Inferior parietal cortex (tissue), 1 donor: ENCODE measurements around the gene CETP.
"Not testable (repeated sequence)": the region's sequence is repeated elsewhere in the genome, so short reads cannot be mapped to it uniquely, and the experiment has no call there.

Experiments used
- DNase-seq: peaks from one replicate; pipeline ENCODE4 v3.0.0-alpha.2; 2016; ENCODE audit errors: extremely low spot score

CETP gene

DNA sequence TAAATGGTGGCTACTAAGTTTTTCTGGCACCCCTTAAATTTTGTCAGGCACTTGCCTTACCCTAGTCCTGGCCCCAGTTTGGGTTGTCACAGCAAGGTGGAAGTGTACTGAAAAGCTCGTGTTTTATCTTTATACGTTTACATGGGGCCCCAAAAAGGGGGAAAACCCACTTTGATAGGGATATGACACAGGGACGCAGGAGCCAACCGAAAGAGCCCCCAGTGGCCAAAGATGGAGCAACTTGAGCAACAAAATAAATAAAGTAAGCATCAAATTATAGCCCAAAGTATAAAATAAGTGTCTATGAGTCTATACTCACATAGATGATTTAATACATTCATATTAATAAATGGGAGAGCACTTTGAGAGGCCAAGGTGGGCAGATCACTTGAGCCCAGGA lies 5.0 kb upstream of the CETP start:
- DNase-seq = no peak

DNA sequence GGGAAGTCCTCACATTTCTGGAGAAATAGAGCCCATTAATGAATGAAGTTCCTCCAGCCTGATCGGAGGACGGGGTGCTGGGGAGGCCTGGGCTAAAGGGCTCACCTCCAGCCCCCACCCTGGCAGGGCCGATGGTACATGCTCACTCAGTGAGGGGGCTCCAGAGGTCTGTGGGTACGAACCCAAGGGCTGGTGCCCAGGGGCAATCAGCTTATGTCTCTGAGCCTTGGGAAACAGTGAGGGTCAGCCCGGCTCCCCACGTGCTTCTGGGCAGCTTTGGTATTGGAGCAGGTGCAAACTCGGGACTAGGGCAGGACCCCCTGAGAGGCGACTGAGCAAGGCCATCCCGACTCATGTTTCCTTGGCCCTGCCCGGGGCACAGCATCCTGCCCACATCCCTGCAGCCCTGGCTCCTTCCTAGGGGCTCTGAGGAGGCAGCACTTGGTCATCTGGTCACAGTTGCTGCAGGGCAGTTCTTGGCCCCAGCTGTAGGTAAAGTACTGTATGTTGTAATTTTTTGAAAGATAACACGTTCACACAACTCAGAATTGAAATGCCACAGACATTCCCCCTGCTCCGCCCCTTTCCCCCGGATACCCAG lies 969 bp upstream of the CETP start:
- DNase-seq = no peak

DNA sequence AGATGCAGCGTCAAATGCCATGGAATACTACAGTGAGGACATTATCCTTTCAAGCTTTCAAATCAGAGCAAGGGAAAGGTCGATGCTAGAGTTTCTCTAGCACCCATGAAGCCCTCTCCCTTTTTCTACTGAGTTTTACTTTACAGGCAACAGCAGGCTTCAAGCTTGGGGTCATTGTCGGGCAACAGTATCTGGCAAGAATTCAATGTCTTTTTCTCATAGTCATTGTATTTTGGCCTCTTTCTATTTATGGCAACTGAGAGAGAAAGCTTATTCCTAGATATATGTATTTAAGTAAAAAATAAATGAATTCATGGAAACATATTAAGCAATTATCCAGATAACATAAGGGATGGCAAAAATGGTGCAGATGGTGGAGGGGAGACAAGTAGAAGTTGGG lies 364 bp upstream of the CETP start:
- DNase-seq = no peak

DNA sequence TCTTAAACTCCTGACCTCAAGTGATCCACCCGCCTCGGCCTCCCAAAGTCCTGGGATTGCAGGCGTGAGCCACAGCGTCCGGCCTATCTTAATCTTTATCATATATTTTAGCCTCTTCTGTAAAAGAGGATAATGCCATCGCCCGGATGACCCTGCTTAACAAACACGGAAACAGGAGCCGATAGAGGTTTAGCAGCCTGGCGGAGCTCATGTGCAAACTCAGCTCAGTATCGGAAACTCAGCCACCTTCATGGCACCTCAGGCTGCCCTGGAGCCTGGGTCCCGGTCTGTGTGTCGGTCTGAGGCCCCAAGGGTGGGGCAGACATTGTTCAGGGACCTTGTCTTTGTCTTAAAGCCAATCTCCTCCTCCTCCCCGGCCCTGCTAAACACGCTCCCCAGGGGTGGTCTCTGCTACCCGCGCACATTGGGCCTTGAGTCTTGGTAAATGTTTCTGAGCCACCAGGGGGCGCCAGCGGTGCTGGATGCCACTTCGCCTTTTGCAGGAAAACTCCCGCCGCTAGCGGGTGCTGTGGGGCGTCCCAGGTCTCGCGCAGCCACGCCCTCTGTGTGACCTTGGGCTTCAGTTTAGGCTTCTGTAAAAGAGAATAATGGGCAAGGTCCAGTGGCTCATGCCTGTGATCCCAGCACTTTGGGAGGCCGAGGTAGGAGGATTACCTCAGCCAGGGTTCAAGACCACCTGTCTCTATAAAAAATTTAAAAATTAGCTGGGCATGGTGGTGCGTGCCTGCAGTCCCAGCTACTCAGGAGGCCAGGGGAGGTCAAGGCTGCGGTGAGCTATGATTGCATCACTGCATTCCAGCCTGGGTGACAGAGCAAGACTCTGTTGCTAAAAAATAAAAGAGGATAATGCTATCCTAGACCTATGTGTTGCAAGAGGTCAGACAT lies 2.7 kb downstream of the CETP start:
- peak; percentile 55 for DNase-seq

DNA sequence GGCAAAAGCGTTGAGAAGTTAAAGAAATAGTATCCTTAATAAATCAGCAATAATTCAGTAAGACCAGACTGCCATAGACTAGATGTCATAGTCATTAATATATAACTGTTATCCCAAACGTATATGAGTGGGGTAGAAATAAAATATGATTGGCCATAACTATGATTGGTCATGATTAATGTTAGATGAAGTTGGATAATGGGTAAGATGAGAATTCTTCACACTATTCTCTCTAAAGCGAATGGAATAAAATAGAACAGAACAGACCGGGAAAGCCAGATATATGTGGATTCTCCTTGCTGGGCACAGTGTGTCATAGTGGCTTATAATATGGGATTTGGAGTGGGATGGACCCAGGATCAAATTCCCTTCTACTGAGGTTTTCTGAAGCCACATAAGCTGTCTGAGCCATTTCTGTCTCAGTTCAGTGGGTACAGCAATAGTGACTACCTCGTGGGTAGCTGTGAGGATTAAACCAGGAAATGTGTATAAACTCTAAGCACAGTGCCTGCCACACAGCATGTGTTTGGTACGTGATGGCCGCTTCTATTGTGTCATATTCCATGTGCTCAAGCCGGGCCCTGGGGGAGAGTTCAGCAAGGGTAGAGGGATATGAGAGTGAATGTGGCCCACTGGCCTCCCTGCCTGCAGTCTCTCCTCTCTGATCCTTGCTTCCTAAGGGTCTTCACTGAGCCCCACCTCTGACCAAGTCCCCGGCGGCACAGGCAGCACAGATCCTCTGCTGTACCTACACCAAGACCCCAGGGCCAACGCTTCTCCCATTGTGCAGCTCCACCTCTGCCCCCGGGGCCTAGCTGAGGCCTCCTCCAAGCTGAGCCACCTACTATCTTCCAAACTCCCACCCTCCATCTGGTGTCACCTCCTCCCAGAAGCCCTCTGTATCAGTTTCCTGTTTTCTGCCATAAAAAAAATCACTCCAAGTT lies 3.7 kb downstream of the CETP start:
- DNase-seq = no peak

DNA sequence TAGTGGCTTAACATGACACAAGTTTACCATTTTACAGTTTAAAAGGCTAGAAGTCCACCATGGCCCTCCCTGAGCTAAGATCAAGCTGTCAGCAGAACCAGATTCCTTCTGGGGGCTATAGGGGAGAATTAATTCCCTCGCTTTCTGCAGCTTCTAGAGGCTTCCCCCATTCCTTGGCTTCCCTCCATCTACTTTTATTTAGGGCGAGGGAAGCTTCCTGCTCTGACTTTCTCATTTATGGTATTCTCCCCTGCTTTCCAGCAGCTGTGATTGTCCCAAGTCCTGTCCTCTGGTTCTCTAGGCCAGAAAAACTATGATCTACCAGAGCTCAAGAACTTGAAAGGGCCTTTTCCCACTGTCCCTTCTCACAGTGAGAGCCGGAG lies 4.3 kb downstream of the CETP start:
- no peak for DNase-seq

DNA sequence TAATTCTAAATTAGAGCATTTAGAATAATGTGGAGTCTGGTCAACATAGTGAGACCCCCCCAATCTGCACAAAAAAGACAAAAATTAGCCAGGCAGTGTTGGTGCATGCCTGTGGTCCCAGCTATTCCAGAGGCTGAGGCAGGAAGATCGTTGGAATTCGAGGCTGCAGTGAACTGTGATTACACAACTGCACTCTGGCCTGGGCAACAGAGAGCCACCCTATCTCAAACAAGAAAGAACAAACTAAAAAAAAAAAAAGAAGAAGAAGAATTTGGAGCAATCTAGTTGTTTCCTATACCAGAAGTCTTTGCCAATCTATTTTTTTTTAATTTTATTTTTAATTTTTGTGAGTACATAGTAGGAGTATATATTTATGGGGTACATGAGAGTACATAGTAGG lies 6.0 kb downstream of the CETP start:
- no peak for DNase-seq

DNA sequence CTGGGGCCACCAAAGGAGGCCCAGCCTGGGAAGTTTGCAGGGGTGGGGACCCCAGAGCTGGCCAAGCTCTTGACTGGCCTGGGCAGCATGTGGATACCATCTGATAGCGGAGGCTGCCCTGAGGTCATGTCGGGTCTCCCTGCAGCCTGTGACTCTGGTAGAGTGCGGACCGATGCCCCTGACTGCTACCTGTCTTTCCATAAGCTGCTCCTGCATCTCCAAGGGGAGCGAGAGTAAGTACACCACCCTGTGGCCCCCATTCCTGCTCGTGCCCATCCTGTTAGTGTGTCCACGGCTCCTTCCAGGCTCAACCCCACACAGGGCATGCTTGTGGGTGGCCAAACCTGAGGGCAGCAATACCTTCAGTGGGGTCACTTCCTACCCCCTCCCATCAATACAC lies 8.0 kb downstream of the CETP start:
- no peak for DNase-seq

DNA sequence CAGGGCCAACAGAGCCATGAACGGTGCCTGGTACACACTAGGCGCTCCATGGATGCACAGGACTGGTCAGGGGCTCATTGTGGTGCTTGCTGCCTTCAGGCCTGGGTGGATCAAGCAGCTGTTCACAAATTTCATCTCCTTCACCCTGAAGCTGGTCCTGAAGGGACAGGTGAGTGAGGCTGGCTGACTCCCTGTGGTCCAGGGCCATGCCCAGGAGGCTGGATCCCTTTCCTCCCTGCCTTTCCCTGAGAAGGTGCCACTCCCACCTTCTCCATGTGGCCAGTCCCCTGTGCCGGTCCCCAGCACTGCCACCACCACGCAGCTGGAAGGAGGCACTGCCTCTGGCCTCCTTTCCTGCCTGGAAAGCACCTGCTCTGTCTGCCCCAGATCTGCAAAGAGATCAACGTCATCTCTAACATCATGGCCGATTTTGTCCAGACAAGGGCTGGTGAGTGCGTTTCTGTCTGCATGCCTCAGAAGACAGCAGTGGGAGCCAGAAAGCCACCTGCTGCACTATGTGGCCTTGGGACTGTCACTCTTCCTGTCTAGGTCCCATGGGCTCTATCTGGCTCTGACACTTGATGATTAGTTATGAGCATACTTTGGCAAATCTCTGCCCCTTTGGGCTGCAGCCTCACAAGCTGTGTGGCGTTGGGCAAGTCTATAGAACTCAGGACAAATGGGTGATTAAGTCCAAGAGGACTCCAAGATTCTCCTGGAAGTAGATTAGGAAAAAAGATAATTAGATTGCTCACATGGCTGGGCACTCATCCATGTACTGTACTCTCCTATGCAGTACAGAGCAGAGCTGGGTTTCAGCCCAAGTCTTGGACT lies 9.4 kb downstream of the CETP start:
- no peak for DNase-seq

DNA sequence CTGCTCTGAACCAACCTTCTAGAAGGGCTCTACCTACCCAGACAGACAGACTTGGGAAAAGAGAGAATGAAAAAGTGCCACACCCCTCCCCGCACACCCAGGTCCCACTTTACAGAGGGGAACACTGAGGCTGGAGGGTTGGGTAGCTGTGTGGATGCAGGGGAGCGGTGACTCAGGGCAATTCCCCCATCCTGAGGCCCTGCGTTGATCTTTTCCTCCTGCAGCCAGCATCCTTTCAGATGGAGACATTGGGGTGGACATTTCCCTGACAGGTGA lies 10.0 kb downstream of the CETP start:
- DNase-seq = no peak

DNA sequence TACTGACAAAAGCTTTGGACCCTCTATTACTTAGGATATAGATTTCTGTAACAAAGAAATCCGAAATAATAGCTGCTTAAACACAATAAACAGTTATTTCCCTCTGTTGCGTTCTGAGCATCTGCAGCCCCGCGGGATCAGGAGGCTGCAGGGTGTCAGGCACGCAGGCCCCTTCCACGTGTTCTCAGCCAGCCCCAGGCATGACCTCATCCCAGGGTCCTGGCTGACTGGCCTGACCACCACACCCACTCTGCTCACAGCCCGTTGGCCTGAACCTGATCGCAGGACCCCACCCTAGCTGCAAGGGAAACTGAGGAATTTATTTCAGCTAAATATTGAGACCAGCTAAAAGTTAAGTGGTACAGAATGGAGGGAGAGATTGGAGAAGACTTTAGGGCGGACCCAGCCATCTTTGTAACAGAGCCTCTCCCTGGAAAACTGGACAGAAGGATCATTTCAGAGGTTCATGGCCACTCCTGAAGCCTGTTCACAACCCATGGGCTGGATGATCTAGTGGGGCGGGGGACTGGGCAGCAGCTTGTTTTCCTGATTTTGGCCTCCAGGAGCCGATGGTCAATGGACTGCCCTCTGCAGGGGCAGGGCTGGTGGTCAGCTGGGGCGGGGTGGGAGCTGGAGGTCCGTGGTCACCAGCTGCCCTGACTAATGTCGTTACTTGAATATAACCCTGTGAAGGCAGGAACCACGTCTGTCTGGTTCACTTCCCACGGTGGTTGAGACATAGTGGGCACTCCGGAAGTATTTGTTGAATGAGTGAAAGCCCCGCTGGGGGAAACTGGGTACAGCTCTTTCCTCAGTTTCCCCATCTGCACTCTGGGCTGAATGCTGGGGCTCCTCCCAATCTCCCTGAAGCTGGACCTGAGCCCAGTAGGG lies 10.9 kb downstream of the CETP start:
- DNase-seq = no peak

DNA sequence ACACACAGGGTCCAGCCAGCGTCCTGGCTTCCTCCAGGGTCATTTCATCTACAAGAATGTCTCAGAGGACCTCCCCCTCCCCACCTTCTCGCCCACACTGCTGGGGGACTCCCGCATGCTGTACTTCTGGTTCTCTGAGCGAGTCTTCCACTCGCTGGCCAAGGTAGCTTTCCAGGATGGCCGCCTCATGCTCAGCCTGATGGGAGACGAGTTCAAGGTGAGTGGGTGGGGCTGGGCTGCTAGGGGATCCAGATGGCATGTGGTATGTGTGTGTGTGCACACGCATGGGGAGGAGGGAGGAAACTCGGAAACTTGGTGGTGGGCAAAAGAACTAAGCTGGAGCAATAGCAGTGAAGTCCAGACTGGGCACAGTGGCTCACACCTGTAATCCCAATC lies 11.5 kb downstream of the CETP start:
- DNase-seq = no peak

DNA sequence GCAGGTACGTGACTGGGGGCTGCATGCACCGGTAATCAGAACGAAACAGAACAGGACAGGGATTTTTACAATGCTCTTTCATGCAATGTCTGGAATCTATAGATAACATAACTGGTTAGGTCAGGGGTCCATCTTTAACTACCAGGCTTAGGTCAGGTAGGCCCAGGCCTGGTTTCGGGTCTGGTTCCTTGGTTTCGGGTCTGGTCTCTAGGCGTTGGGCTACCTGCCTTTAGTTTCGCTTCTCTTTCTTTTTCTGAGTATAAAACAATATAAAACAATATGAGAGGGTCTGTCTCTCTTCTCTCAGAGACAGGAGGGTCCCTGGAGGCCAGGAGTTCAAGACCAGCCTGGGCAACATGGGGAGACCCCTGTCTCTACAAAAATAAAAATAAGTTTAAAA lies 12.1 kb downstream of the CETP start:
- not testable (repeated sequence) for DNase-seq

DNA sequence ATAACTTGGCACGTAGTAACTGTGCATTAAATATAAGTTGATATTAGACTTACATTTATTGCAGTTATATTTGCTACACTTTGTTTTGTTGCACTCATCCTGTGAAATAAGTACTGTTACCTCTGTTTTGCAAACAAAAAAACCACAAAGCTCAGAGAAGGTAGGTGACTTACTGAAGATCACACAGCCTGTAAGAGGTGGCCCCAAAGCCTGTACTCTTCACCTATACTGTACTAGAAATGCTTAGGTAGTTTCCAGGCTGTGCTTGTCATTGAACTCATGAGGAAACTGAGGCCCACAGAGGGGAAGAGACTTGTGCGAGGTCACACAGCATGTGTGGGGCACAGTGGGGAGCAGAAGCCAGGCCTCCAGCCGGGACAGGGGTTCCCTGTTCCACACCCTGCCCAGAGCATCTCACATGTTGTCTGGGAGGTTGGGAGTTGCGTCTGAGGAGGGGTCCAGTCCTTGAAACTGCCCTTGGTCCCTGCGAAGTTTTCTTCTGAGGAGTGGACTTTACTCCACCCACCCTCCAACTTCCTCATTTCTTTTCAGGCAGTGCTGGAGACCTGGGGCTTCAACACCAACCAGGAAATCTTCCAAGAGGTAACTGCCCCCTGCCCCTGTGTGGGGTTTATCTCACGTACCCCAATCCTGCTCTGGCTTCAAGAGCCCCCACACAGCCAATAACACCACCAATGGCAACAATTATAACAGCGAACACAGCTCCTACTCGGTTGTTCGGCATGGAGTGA lies 13.0 kb downstream of the CETP start:
- no peak for DNase-seq

DNA sequence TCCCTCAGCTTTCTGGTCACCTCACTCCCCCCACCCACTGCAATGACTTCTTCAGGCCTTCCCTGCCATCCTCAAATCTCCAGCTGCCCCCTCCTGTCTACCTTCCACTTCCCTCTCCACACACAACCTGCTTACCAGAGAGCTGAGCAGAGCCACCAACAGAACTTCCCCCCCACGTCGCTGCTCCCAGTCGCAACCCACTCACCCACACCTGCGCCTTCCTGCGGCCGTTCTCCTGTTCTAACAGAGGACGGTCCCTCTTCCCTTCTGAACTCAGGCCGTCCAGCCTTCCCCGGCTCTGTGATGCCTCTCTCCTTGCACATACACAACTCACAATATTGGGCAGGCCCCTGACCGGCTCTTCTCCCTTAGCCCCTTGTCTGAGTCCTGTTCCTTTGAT lies 14.0 kb downstream of the CETP start:
- no peak for DNase-seq

DNA sequence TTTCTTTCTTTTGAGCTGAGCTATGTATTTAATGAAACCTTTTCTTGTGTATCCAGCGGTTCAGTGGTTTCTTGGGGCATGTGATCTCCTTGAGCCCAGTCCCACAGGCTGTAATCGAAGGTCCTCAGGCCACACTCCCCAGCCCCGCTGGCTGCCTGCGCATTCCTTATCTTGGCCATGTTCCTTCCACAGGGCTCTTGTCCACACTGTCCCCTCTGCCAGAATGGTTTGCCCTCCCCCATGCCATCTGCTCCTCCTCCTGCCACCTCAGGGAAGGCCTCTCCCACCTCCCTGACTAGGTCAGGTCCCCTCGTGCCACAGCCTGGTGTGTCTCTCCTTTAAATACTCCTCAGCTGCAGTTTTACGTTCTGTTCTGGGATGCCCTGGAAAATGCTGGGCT lies 15.5 kb downstream of the CETP start:
- DNase-seq = no peak

DNA sequence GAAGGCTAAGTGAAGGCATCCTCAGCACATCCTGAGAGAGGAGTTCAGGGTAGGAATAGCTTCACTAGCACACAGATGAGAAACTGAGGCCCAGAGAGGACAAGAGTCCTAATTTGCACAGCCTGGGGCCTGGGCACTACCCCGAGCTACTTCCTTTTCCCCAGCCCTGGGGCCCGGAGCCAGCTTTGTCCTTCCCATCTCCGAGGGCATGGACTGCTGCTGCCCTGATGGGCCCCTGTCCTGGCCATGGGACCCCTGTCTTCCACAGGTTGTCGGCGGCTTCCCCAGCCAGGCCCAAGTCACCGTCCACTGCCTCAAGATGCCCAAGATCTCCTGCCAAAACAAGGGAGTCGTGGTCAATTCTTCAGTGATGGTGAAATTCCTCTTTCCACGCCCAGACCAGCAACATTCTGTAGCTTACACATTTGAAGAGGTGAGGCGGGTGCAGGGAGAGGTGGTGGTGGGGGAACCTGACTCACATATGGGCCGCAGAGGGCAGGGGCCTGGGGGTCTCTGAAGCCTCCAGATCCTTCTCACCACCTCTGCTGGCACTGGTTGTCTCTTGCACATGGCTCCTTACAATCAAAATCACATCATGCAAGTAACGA lies 16.2 kb downstream of the CETP start:
- no peak for DNase-seq

DNA sequence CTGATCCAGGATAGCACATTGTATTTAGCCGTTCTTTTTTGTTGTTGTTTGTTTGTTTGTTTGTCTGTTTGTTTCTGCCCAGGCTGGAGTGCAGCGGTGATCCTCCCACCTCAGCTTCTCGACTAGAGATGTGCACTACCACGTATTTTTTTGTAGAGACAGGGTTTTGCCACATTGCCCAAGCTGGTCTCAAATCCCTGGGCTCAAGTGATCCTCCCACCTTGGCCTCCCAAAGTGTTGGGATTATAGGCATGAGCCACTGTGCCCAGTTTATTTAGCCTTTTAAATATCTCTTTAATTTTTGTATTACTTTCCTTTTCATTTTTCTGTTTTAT lies 18.4 kb downstream of the CETP start:
- no peak for DNase-seq

DNA sequence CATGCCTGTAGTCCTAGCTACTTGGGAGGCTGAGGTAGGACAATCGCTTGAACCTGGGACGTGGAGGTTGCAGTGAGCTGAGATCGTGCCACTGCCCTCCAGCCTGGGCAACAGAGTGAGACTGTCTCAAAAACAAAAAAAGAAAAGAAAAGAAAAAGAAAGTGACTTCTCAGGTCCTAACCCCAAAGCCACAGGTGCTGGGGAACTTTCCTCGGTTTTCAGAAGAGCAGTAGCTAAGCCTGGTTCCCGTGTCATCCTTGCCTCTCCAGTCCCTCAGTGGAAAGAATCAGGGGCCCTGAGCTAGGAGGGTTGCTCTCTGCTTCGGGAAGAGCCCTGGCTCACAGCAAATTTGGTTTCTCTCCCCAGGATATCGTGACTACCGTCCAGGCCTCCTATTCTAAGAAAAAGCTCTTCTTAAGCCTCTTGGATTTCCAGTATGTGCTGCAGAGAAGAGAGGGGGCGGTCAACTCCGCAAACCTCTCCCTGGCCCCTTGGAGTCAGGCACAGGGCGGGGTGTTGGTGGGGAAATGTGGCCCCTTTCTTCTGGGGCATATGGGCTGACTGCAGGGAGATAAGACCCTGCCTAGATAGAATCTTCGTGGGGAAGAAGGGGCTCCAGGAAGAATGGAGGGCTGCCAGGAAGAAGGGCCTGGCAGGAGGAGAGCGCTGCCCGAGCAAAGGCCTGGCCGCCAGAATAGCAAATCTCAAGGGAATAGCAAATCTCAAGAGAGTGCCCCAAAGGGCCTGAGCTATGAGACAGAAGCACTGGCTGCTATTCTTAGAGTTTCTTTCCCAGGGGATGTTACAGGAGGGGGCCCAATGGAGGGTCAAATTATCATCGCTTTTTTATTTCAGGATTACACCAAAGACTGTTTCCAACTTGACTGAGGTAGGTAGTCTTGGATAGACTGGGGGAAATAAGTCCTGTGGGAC lies 19.3 kb downstream of the CETP start:
- DNase-seq = no peak
